GM23338 (cell line): ENCODE measurements around the gene USP36.

Experiments used
- CREB1 ChIP-seq: fragments of 250-450 bp; sonication (Bioruptor Pico); IDR thresholded peaks from 2 replicates; pipeline ENCODE4 v1.5.0; 2020; ENCODE audit warnings: low read depth, mild to moderate bottlenecking, moderate library complexity
- CTCF ChIP-seq, 2 experiments: fragments of 200-600 bp in 1 of 2; sonication (generic) in 1 of 2; conservative IDR thresholded peaks; 2 replicates each; pipeline versions ENCODE4 v1.5.1 to v1.6.1; 2016 to 2017; ENCODE audit warnings: antibody characterized with exemption in 2 of 2, low read depth in 2 of 2, mild to moderate bottlenecking in 2 of 2, moderate library complexity in 1 of 2
- ETS1 ChIP-seq: IDR thresholded peaks from 2 replicates; pipeline ENCODE4 v1.6.1; 2016; ENCODE audit warnings: antibody characterized with exemption
- EZH2 ChIP-seq: fragments of 200-600 bp; sonication (generic); IDR thresholded peaks from one replicate; pipeline ENCODE4 v1.8.0; 2017; ENCODE audit warnings: antibody characterized with exemption, mild to moderate bottlenecking, low read depth; ENCODE audit not compliant: unreplicated experiment
- EZH2phosphoT487 ChIP-seq: fragments of 200-600 bp; sonication (generic); IDR thresholded peaks from one replicate; pipeline ENCODE4 v1.8.1; 2018; ENCODE audit warnings: antibody characterized with exemption; ENCODE audit not compliant: unreplicated experiment
- JUNB ChIP-seq: IDR thresholded peaks from one replicate; pipeline ENCODE4 v1.6.1; 2016; ENCODE audit warnings: antibody characterized with exemption; ENCODE audit not compliant: unreplicated experiment
- NANOG ChIP-seq: IDR thresholded peaks from 2 replicates; pipeline ENCODE4 v1.6.1; 2016; ENCODE audit warnings: antibody characterized with exemption, borderline replicate concordance
- POLR2AphosphoS5 ChIP-seq: IDR thresholded peaks from 2 replicates; pipeline ENCODE4 v1.6.1; 2016; ENCODE audit warnings: antibody characterized with exemption, low read depth
- REST ChIP-seq: IDR thresholded peaks from one replicate; pipeline ENCODE4 v1.6.1; 2018; ENCODE audit warnings: antibody characterized with exemption; ENCODE audit not compliant: unreplicated experiment
- STAT1 ChIP-seq: IDR thresholded peaks from one replicate; pipeline ENCODE4 v1.6.1; 2016; ENCODE audit warnings: antibody characterized with exemption; ENCODE audit not compliant: unreplicated experiment
- ZNF114 ChIP-seq: fragments of 250-450 bp; sonication (Bioruptor Pico); IDR thresholded peaks from 2 replicates; pipeline ENCODE4 v1.5.0; 2020; ENCODE audit warnings: mild to moderate bottlenecking, moderate library complexity
- ZNF331 ChIP-seq: fragments of 250-450 bp; sonication (Bioruptor Pico); IDR thresholded peaks from 2 replicates; pipeline ENCODE4 v1.5.0; 2020; ENCODE audit warnings: low read depth, mild to moderate bottlenecking, moderate library complexity
- ZNF462 ChIP-seq: fragments of 250-450 bp; sonication (Bioruptor Pico); IDR thresholded peaks from 2 replicates; pipeline ENCODE4 v1.5.0; 2020; ENCODE audit warnings: mild to moderate bottlenecking, moderate library complexity

- TF ChIP-seq CTCF (conservative IDR thresholded peaks at IDR 0.05; ENCODE audit: low read depth in 2 of 2) (no peak), POLR2AphosphoS5 (no peak), STAT1 (no peak), ETS1 (no peak), EZH2phosphoT487 (no peak), EZH2 (no peak), REST (no peak), CREB1 (no peak), ZNF114 (CRISPR knock-in tag) (no peak), JUNB (no peak), NANOG (no peak), ZNF331 (CRISPR knock-in tag) (no peak), ZNF462 (no peak)
Observed at GRCh38 chr17:78763561-78763960, 77.1 kb downstream of the USP36 start.
